D721Med (cell line): Measurements from ENCODE around the gene ITGAE.

Experiments
- DNase-seq: peaks from one replicate; pipeline ENCODE4 v3.0.0; 2011; ENCODE audit warnings: low spot score; ENCODE audit not compliant: insufficient read length
- FAIRE-seq: peaks from 2 replicates; lab custom pipeline; 2011; peaks lifted over from hg19 to GRCh38; lab: Jason Lieb, UNC
- TF ChIP-seq, protein P1 (sequence below): IDR thresholded peaks from 2 replicates; pipeline ENCODE4 v1.5.1; 2012; ENCODE audit warnings: mild to moderate bottlenecking, control low read depth; ENCODE audit not compliant: insufficient read depth; ENCODE audit errors: missing control alignments

Gene ITGAE

DNA sequence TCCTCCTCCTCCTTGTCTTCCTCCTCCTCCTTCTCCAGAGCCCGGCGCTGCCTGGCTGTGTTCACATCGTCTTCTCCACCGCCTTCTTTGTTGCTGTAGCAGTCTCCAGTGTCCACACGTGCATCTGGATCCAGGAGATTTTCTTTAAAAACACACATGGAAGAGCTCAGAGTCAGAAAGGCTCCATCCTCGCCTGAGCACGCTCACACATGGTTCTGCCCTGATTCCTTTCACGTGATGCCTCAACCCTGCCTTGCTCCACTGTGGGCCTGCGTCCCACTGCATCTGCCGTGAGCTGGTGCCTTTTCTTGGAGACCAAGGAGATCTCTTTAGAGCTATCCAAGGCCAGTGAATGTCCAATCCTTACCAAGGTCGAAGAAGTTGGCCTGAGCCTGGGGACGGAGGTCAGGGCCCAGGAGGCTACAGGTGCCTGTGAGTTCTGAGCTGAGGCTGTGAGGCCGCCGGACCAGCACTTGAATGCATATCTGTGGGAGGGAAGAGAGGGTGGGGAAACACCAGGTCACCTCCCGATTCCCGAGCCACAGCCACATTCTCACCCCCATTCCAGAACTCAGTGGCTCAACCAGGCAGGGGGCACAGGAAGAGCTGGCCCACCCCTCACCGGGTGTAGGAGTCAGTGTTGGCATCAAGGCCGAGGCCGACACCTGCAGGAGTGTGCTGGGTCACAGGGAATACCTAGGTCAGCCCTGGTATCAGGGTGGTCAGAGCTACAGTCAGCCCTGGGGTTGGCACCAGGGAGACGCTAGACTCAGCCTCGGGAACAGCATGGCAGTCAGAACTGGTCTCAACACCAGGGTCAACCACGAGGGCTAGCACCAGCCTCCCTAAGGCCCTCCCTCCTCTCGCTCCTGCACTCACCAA, 39.7 kb downstream of the ITGAE start:
- DNase-seq, result no peak
- FAIRE-seq, result no peak

GRCh38 chr17:3759597-3760216, 41.3 kb downstream of the ITGAE start:
- DNase-seq (no peak), FAIRE-seq (no peak)
- TF ChIP-seq, protein P1, sequence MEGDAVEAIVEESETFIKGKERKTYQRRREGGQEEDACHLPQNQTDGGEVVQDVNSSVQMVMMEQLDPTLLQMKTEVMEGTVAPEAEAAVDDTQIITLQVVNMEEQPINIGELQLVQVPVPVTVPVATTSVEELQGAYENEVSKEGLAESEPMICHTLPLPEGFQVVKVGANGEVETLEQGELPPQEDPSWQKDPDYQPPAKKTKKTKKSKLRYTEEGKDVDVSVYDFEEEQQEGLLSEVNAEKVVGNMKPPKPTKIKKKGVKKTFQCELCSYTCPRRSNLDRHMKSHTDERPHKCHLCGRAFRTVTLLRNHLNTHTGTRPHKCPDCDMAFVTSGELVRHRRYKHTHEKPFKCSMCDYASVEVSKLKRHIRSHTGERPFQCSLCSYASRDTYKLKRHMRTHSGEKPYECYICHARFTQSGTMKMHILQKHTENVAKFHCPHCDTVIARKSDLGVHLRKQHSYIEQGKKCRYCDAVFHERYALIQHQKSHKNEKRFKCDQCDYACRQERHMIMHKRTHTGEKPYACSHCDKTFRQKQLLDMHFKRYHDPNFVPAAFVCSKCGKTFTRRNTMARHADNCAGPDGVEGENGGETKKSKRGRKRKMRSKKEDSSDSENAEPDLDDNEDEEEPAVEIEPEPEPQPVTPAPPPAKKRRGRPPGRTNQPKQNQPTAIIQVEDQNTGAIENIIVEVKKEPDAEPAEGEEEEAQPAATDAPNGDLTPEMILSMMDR, result no peak

More for the DNA sequence above, 39.7 kb downstream of the ITGAE start:
- TF ChIP-seq, protein P1, result no peak

DNA sequence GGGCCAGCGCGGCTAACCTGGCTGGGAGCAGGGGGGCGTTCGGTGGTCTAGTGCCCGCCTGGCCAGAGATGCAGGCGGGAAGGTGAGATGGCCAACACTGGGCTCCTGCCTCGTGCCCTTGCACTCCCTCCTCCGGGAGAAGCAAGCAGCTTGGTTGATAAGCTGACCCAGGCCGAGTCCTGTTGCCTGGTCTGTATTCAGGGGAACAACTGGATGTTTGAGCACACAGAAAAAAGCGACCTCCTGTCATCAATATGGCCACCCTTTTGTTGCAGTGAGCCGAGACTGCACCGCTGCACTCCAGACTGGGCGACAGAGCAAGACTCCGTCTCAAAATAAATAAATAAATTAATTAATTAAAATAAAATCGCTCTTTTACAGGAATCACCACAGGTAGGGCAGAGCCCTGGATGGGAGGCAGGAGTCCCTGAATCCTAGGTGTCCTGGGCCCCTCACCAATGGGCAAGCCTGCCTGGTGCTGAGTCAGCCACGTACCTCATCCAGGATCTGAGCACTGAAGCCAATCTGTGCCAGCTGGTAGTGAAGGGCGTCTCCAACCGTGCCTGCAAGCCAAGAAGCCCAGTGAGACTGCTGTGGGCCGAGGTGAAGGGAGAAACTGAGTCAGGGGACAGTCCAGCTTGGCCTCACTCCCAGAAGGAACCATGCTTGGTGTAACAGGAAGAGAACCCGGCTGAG, 45.5 kb downstream of the ITGAE start:
- TF ChIP-seq, protein P1, result no peak
- FAIRE-seq (no peak), DNase-seq (no peak)

GRCh38 chr17:3754458-3755334, 46.3 kb downstream of the ITGAE start:
- TF ChIP-seq, protein P1, result no peak
- FAIRE-seq, result no peak
- no peak for DNase-seq

- TF ChIP-seq, protein P1, result no peak
- DNase-seq (no peak), FAIRE-seq (no peak)
These were observed 46.9 kb downstream of the ITGAE start for GRCh38 chr17:3754066-3754457.

GRCh38 chr17:3753624-3754023, 47.4 kb downstream of the ITGAE start:
- TF ChIP-seq, protein P1, result no peak
- DNase-seq (no peak), FAIRE-seq (no peak)
